CD4-positive, alpha-beta T cell treated with Interleukin-2 at 100 ng/mL for 4 hours (primary cell): Measurements from ENCODE around the gene MEIOB.
"Not testable (repeated sequence)": the region's sequence is repeated elsewhere in the genome, so short reads cannot be mapped to it uniquely, and the experiment has no call there.

Experiments
- DNase-seq: peaks from one replicate; pipeline ENCODE4 v3.0.0-alpha.2; 2020; ENCODE audit warnings: low spot score

The MEIOB gene

GRCh38 chr16:1907226-1907860 is 35.4 kb upstream of the MEIOB start:
- DNase-seq = no peak

GRCh38 chr16:1906846-1907165 is 34.8 kb upstream of the MEIOB start:
- no peak for DNase-seq

GRCh38 chr16:1906055-1906845 is 34.3 kb upstream of the MEIOB start:
- DNase-seq = no peak

GRCh38 chr16:1903845-1904840 is 32.2 kb upstream of the MEIOB start:
- no peak for DNase-seq

- DNase-seq = no peak
These were observed 31.2 kb upstream of the MEIOB start for GRCh38 chr16:1903220-1903574.

- DNase-seq = no peak
These were observed 30.7 kb upstream of the MEIOB start for GRCh38 chr16:1902547-1903219.

- no peak for DNase-seq
These were observed 28.4 kb upstream of the MEIOB start for GRCh38 chr16:1900452-1900774.

GRCh38 chr16:1899641-1900451 is 27.9 kb upstream of the MEIOB start:
- DNase-seq = no peak

- not testable (repeated sequence) for DNase-seq
These were observed 25.7 kb upstream of the MEIOB start for GRCh38 chr16:1897692-1898091.

- DNase-seq = no peak
These were observed 24.1 kb upstream of the MEIOB start for GRCh38 chr16:1895949-1896675.

GRCh38 chr16:1895068-1895467 is 23.1 kb upstream of the MEIOB start:
- DNase-seq = no peak

GRCh38 chr16:1890708-1891050 is 18.7 kb upstream of the MEIOB start:
- DNase-seq = no peak

- no peak for DNase-seq
These were observed 18.2 kb upstream of the MEIOB start for GRCh38 chr16:1890024-1890707.

- no peak for DNase-seq
These were observed 15.9 kb upstream of the MEIOB start for GRCh38 chr16:1887711-1888354.

GRCh38 chr16:1884889-1885288 is 12.9 kb upstream of the MEIOB start:
- DNase-seq = no peak

- no peak for DNase-seq
These were observed 12.3 kb upstream of the MEIOB start for GRCh38 chr16:1884155-1884760.

GRCh38 chr16:1881172-1881571 is 9.2 kb upstream of the MEIOB start:
- not testable (repeated sequence) for DNase-seq

GRCh38 chr16:1879477-1879876 is 7.5 kb upstream of the MEIOB start:
- no peak for DNase-seq

- DNase-seq = no peak
These were observed 6.3 kb upstream of the MEIOB start for GRCh38 chr16:1878256-1878655.
